A549 (cell line): Measurements from ENCODE around the gene CCT5. TPM values are rescaled to one million over a fixed set of nuclear protein-coding genes. Genes with fewer than 3 reads are reported as not detected.
"Not testable (repeated sequence)": the region's sequence is repeated elsewhere in the genome, so short reads cannot be mapped to it uniquely, and the experiment has no call there.

Source experiments
- ATAC-seq, 2 experiments: fragments of 200-7000 bp in 1 of 2; fragments of >200 bp in 1 of 2; cut with Nextera tagmentation in 1 of 2; cut with Tn5 transposase in 1 of 2; 3 replicates each; pipeline versions ENCODE4 v1.8.0 to v1.9.1; 2018 to 2020; ENCODE audit warnings: mild to moderate bottlenecking in 1 of 2, moderate library complexity in 1 of 2
- CTCF ChIA-PET: fragments of 300-600 bp; sonication (Branson Sonifier 250); formaldehyde crosslinking; extraction: SDS; loops from one replicate; lab custom pipeline; 2021; ENCODE audit warnings: antibody characterized with exemption, inconsistent platforms; lab: Yijun Ruan, JAX
- POLR2A ChIA-PET: fragments of 350-600 bp; formaldehyde crosslinking; extraction: SDS; loops from one replicate; lab custom pipeline; 2021; ENCODE audit warnings: antibody characterized with exemption, inconsistent platforms; lab: Yijun Ruan, JAX
- DNase-seq, 2 experiments: peaks; one replicate each; pipeline versions ENCODE4 v3.0.0 to v3.0.0-alpha.2; 2011 to 2016; ENCODE audit warnings: low read depth in 1 of 2, low spot score in 1 of 2
- FAIRE-seq: peaks from 2 replicates; lab custom pipeline; 2011; peaks lifted over from hg19 to GRCh38; lab: Jason Lieb, UNC
- H3K27ac ChIP-seq, 2 experiments: fragments of >200 bp; sonication (Bioruptor Twin); formaldehyde crosslinking; 3 replicates each; pipeline ENCODE4 v1.5.1; 2016 to 2017
- H3K4me1 ChIP-seq: fragments of >200 bp; sonication (Bioruptor Twin); formaldehyde crosslinking; 3 replicates; pipeline ENCODE4 v1.6.1; 2016
- H3K4me2 ChIP-seq: fragments of >200 bp; sonication (Bioruptor Twin); formaldehyde crosslinking; 3 replicates; pipeline ENCODE4 v1.6.1; 2016
- H3K4me3 ChIP-seq: fragments of >200 bp; sonication (Bioruptor Twin); formaldehyde crosslinking; 3 replicates; pipeline ENCODE4 v1.5.1; 2016
- H3K9me3 ChIP-seq: fragments of >200 bp; sonication (Bioruptor Twin); formaldehyde crosslinking; 3 replicates; pipeline ENCODE4 v1.6.1; 2016
- CHD2 ChIP-seq: fragments of 150-350 bp; IDR thresholded peaks from 2 replicates; pipeline ENCODE4 v1.6.1; 2014; ENCODE audit warnings: low read length; ENCODE audit not compliant: partially characterized antibody
- CHD4 ChIP-seq: fragments of 200-600 bp; sonication (generic); IDR thresholded peaks from 2 replicates; pipeline ENCODE4 v1.6.1; 2016; ENCODE audit warnings: antibody characterized with exemption, mild to moderate bottlenecking, borderline replicate concordance
- ESRRA ChIP-seq: fragments of 150-350 bp; IDR thresholded peaks from 2 replicates; pipeline ENCODE4 v1.6.1; 2014; ENCODE audit warnings: mild to moderate bottlenecking, low read length, borderline replicate concordance
- FOSL2 ChIP-seq, 2 experiments: fragments of 450-650 bp in 1 of 2; fragments of >200 bp in 1 of 2; sonication (Bioruptor Twin) in 1 of 2; formaldehyde crosslinking; IDR thresholded peaks; 2 replicates each; pipeline versions ENCODE4 v1.5.0 to v1.6.1; 2016 to 2020; ENCODE audit warnings: mild to moderate bottlenecking in 1 of 2, moderate library complexity in 1 of 2
- HEYL ChIP-seq: fragments of 250-450 bp; sonication (Bioruptor Pico); IDR thresholded peaks from 2 replicates; pipeline ENCODE4 v1.8.0; 2021; ENCODE audit warnings: mild to moderate bottlenecking, moderate library complexity
- JUN ChIP-seq, 2 experiments: fragments of >200 bp; sonication (Bioruptor Twin); formaldehyde crosslinking; IDR thresholded peaks; 2 replicates in 1 of 2; 3 replicates in 1 of 2; pipeline ENCODE4 v1.6.1; 2016 to 2017
- KDM1A ChIP-seq: fragments of 200-600 bp; sonication (generic); IDR thresholded peaks from 2 replicates; pipeline ENCODE4 v1.6.1; 2016; ENCODE audit warnings: low read depth, mild to moderate bottlenecking
- ZSCAN20 ChIP-seq: fragments of 250-450 bp; sonication (Bioruptor Pico); IDR thresholded peaks from 2 replicates; pipeline ENCODE4 v1.8.0; 2022; ENCODE audit warnings: mild to moderate bottlenecking, moderate library complexity
- WGBS: methylation state at CpG from one replicate; pipeline ENCODE4 v1.1.6; 2017; ENCODE audit errors: missing lambda C conversion rate; 5-methylcytosine and 5-hydroxymethylcytosine counted together
- polyA plus RNA-seq, 4 experiments: library from polyadenylated mRNA; depleted of rRNA in 3 of 4; stranded (reverse); fragments of >200 nt; fragmentation: RNase III in 1 of 4; extraction: RNeasy Plus Mini Kit Qiagen cat#74134 plus additional on column Dnase treatment in 1 of 4; gene quantifications; 2 replicates in 3 of 4; 3 replicates in 1 of 4; pipeline ENCODE4 v1.2.3, GENCODE V29; 2011 to 2017
- small RNA-seq, 6 experiments: library from RNA; depleted of rRNA; stranded (forward); fragments of <200 nt; gene quantifications; one replicate each; pipeline ENCODE3, GENCODE V24; 2012

Gene CCT5
- polyA plus RNA-seq, 2 of the 4 experiments (the other 2 are of a cell fraction), result 730 to 858 TPM

DNA sequence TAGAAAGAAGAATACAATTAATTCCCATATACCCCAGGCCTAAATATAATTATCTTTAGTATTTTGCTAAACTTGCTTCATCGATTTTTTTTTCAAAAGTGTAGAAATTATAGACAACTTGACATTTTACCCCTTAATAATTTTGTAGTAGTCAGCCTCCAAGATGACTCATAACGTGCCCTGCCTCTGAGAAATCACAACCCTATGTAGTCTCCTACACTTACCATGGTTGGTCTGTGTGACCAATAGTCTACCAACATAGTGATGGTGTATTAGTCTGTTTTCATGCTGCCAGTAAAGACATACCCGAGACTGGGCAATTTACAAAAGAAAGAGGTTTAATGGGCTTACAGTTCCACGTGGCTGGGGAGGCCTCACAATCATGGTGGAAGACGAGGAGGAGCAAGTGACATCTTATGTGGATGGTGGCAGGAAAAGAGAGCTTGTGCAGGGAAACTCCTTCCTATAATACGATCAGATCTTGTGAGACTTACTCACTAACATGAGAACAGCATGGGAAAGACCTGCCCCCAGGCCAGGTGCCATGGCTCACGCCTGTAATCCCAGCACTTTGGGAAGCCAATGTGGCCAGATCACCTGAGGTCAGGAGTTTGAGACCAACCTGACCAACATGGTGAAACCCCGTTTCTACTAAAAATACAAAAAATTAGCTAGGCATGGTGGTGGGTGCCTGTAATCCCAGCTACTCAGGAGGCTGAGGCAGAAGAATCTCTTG is 60.9 kb downstream of the CCT5 start:
- not testable (repeated sequence) for DNase-seq; H3K9me3 ChIP-seq; ATAC-seq; FAIRE-seq; H3K4me3 ChIP-seq; TF ChIP-seq FOSL2 (IDR thresholded peaks at IDR 0.05)
- peak overlapping the region; percentile 50 for H3K4me2 ChIP-seq
- 75% methylated on average over 8 of the region's 8 CpGs for WGBS
- CTCF ChIA-PET, result interaction anchor here (3.0 kb wide), 1 partner anchor 27 kb away, joined by 11 read pairs; no protein-coding TSS in a partner anchor
- POLR2A ChIA-PET, result interaction anchor here (1.9 kb wide), 1 partner anchor 42 kb away, joined by 10 read pairs; the partner anchor contains the start of gene MARCHF6
- TF ChIP-seq FOSL2 (CRISPR knock-in tag; IDR thresholded peaks at IDR 0.05), result peak; percentile 52
- peak overlapping the region; percentile 42 to 73 for H3K27ac ChIP-seq
- peaks cover 23% of the 10 kb centered on the region for H3K4me1 ChIP-seq

DNA sequence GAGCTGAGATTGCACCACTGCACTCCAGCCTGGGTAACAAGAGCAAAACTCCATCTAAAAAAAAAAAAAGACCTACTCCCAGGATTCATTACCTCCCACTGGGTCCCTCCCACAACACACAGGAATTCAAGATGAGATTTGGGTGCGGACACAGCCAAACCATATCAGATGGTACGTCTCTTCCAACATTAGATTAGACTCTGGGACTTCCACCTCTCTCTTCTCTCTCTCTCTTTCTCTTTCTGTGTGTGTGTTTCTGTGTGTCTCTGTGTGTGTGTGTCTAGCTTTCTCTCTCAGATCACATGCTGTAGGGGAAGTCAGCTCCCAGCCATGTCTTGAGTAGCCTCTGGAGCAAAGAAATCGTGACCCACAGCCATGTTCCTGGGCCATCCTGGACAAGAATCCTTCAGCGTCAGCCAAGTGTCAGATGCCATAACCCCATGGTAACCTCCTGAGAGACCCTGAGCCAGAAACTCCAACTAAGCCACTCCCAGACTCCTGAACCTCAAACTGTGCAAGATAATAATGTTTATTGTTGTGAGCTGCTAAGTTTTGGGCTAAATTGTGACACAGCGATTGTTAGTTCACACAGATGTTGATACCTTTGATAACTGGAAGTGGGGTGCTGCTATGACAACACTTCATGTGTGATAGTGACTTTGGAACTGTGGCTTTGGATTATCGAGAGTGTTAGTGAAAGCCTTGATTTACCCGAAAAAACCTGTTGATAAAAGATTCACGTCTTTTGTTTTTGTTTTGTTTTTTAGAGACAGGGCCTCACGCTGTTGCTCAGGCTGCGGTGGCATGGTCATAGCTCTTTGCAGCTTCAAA is 61.7 kb downstream of the CCT5 start:
- TF ChIP-seq JUN (IDR thresholded peaks at IDR 0.05) (no peak), HEYL (CRISPR knock-in tag) (no peak), ZSCAN20 (CRISPR knock-in tag) (no peak), KDM1A (no peak), CHD4 (no peak)
- Histone ChIP-seq H3K4me1 (peaks cover 16% of the 10 kb centered on the region), H3K27ac (peak overlapping the region in 1 of 2 experiments; percentile 73; a peak in 2 of 6 replicates), H3K4me2 (no peak overlapping the region), H3K9me3 (no peaks in the 10 kb centered on the region), H3K4me3 (no peak overlapping the region)
- WGBS, result 93% methylated on average over 10 of the region's 10 CpGs
- no peak for DNase-seq
- no peak for ATAC-seq
- CTCF ChIA-PET, result interaction anchor here (1.4 to 3.0 kb wide), 2 partner anchors 28 kb away, joined by 6 to 11 read pairs; no protein-coding TSS in a partner anchor
- POLR2A ChIA-PET, result no interaction called here
- FAIRE-seq, result no peak

DNA sequence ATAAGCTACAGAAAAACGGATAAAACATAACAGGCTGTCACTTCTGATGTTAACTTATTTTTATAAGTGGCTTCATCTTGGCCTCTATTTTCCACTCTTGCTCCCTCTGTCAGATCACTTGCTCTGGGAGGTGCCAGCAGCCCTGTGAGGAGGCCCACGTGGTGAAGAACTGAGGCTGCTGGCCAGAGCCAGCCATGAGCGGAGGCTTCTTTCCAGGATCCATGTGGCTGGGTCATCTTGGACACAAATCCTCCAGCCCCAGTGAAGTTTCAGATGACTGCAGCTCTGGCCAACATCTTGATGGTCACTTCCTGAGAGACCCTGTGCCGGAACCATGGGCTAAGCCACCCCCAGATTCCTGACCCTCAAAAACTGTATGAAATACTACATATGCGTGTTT is 65.1 kb downstream of the CCT5 start:
- POLR2A ChIA-PET, result no interaction called here
- no peaks in the 10 kb centered on the region for H3K9me3 ChIP-seq
- peaks cover 10% of the 10 kb centered on the region for H3K4me1 ChIP-seq
- CTCF ChIA-PET, result interaction anchor here (0.6 to 1.2 kb wide), 3 partner anchors 15 to 111 kb away, joined by 3 to 5 read pairs (median 3); no protein-coding TSS in a partner anchor
- 76% methylated on average over 5 of the region's 5 CpGs for WGBS
- no peak overlapping the region for H3K4me2 ChIP-seq
- H3K4me3 ChIP-seq, result no peak overlapping the region
- TF ChIP-seq FOSL2 (IDR thresholded peaks at IDR 0.05) (no peak), FOSL2 (CRISPR knock-in tag; IDR thresholded peaks at IDR 0.05) (no peak), ZSCAN20 (CRISPR knock-in tag) (no peak), CHD2 (no peak), ESRRA (no peak)
- FAIRE-seq, result no peak
- no peak overlapping the region for H3K27ac ChIP-seq
- ATAC-seq, result no peak
- no peak for DNase-seq

Small RNA genes within 50 kb of the gene (small RNA-seq; reads per million reads assigned to genes)
- 0 reads per million in 6 experiments for gene RF00019

Other genes starting within 250 kb of the CCT5 start
- 27.6 and 34.1 TPM in 2 replicates for gene ATPSCKMT, start 392 bp upstream of the CCT5 start, polyA plus RNA-seq (2011; rRNA removed)
- gene ATPSCKMT, start 392 bp upstream of the CCT5 start, polyA plus RNA-seq (2017; fragmentation: RNase III; extraction: RNeasy Plus Mini Kit Qiagen cat#74134 plus additional on column Dnase treatment), result 24.5 to 27.4 TPM (median 26.3 TPM) in 3 replicates
- gene CMBL, start 57.6 kb downstream of the CCT5 start, polyA plus RNA-seq (2011; rRNA removed), result 23.5 and 23.6 TPM in 2 replicates
- 32.6 to 35.7 TPM (median 33.8 TPM) in 3 replicates for gene CMBL, start 57.6 kb downstream of the CCT5 start, polyA plus RNA-seq (2017; fragmentation: RNase III; extraction: RNeasy Plus Mini Kit Qiagen cat#74134 plus additional on column Dnase treatment)
- gene MARCHF6, start 103.4 kb downstream of the CCT5 start, polyA plus RNA-seq (2011; rRNA removed), result 104 and 119 TPM in 2 replicates
- gene MARCHF6, start 103.4 kb downstream of the CCT5 start, polyA plus RNA-seq (2017; fragmentation: RNase III; extraction: RNeasy Plus Mini Kit Qiagen cat#74134 plus additional on column Dnase treatment), result 47.5 to 50.4 TPM (median 48.7 TPM) in 3 replicates
- gene ROPN1L, start 191.6 kb downstream of the CCT5 start, polyA plus RNA-seq (2011; rRNA removed), result 1.4 and 1.5 TPM in 2 replicates
- gene ROPN1L, start 191.6 kb downstream of the CCT5 start, polyA plus RNA-seq (2017; fragmentation: RNase III; extraction: RNeasy Plus Mini Kit Qiagen cat#74134 plus additional on column Dnase treatment), result 0.83 to 1.3 TPM (median 1.3 TPM) in 3 replicates